ENCODE data around the gene WDR1. TPM values are rescaled to one million over a fixed set of nuclear protein-coding genes. Genes with fewer than 3 reads are reported as not detected.

Gene WDR1
- total and polyA plus RNA-seq, 4 donors: 159 to 593 (median 273) TPM

DNA sequence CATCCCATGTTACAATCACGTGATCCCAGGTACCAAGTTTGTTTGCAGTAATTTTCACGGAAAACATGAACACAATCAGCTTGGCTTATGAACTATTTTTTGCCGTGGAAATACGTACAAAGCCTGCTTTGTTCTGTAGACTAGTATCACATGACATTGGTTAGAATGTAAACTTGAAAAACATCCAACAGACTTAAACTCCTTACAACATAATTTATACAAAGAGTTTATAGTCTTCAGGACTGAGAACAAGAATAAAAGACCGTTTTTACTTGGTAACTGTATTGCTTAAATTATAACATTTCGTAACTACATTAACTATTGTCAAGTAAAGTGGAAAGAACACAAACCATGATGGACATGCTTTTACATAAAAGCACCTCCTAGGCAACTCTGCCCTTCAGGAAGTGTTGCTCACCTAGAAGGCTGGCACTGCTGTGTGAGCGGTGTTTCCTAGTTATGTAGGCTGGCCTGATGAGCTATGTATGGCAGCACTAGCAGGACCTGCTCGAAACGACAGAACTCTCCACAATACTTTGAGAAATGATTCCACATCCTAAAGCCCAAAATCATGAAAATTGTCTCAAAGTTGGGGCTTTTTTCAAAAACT is 41.8 kb upstream of the WDR1 start:
- H3K9me3 ChIP-seq (ENCODE audit: control insufficient read depth, low read length): no peaks in the 10 kb centered on the region
- WGBS, 2 donors: 49 to 50% methylated on average over 9 of the region's 9 CpGs
- H3K27ac ChIP-seq (ENCODE audit: low read depth in 1 of 2, low read length in 2 of 2): no peak overlapping the region
- H3K36me3 ChIP-seq (ENCODE audit: control insufficient read depth in 1 of 2, insufficient read depth in 2 of 2, low read length in 1 of 2): no peaks in the 10 kb centered on the region
- H3K27me3 ChIP-seq (ENCODE audit: control insufficient read depth in 1 of 2, insufficient read depth in 2 of 2, low read length in 1 of 2): no peaks in the 10 kb centered on the region
- no peaks in the 10 kb centered on the region for H3K4me1 ChIP-seq (ENCODE audit: control insufficient read depth in 1 of 2, insufficient read depth in 2 of 2, low read length in 2 of 2)
- DNase-seq (no peak), ATAC-seq (ENCODE audit: low FRiP score) (no peak)
- intact Hi-C loops (cut with DNase I): loop anchor here (5.0 kb wide), 2 partner anchors 244 to 389 kb away; no protein-coding TSS in a partner anchor
- H3K4me3 ChIP-seq (ENCODE audit: low read length in 2 of 2): no peak overlapping the region

GRCh38 chr4:10157478-10158332 is 41.1 kb upstream of the WDR1 start:
- ATAC-seq (ENCODE audit: low FRiP score): peak; percentile 75
- DNase-seq: no peak
- Histone ChIP-seq H3K9me3 (ENCODE audit: control insufficient read depth, low read length) (no peaks in the 10 kb centered on the region), H3K4me1 (ENCODE audit: control insufficient read depth in 1 of 2, insufficient read depth in 2 of 2, low read length in 2 of 2) (no peaks in the 10 kb centered on the region), H3K27ac (ENCODE audit: low read depth in 1 of 2, low read length in 2 of 2) (no peak overlapping the region), H3K4me3 (ENCODE audit: low read length in 2 of 2) (no peak overlapping the region), H3K27me3 (ENCODE audit: control insufficient read depth in 1 of 2, insufficient read depth in 2 of 2, low read length in 1 of 2) (no peaks in the 10 kb centered on the region), H3K36me3 (ENCODE audit: control insufficient read depth in 1 of 2, insufficient read depth in 2 of 2, low read length in 1 of 2) (no peaks in the 10 kb centered on the region)
- 22 to 28% methylated on average over 8 of the region's 8 CpGs for WGBS, 2 donors
- intact Hi-C loops (cut with DNase I): loop anchor here (5.0 kb wide), 2 partner anchors 245 to 390 kb away; no protein-coding TSS in a partner anchor

DNA sequence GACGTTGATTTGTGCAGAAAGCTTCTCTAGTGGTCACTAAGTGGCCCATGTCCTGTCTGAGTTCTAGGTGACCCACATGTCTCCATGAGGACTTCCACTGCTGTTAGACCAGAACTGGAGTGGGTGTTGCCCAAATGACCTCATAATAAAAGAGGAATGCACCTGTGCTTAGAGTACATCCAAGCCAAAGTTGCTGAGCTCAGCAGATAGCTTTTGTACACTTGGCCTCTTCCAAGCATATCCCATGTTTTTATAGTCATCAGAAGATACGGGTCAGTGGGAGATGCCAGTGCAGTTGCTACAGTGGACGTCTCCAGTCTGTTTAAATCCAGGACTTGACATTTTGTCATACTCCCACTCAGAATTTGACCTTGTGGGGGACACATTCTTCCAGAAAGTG is 37.6 kb upstream of the WDR1 start:
- no peak overlapping the region for H3K27ac ChIP-seq (ENCODE audit: low read depth in 1 of 2, low read length in 2 of 2)
- H3K4me3 ChIP-seq (ENCODE audit: low read length in 2 of 2): no peak overlapping the region
- DNase-seq (no peak), ATAC-seq (ENCODE audit: low FRiP score) (no peak)
- H3K9me3 ChIP-seq (ENCODE audit: control insufficient read depth, low read length): no peaks in the 10 kb centered on the region
- no peaks in the 10 kb centered on the region for H3K27me3 ChIP-seq (ENCODE audit: control insufficient read depth in 1 of 2, insufficient read depth in 2 of 2, low read length in 1 of 2)
- H3K4me1 ChIP-seq (ENCODE audit: control insufficient read depth in 1 of 2, insufficient read depth in 2 of 2, low read length in 2 of 2): no peaks in the 10 kb centered on the region
- WGBS, 2 donors: 73 to 86% methylated on average over 3 of the region's 3 CpGs
- intact Hi-C loops (cut with DNase I): no loop called here
- H3K36me3 ChIP-seq (ENCODE audit: control insufficient read depth in 1 of 2, insufficient read depth in 2 of 2, low read length in 1 of 2): no peaks in the 10 kb centered on the region

GRCh38 chr4:10153161-10153560 is 36.6 kb upstream of the WDR1 start:
- ATAC-seq (ENCODE audit: low FRiP score): no peak
- Histone ChIP-seq H3K27me3 (ENCODE audit: control insufficient read depth in 1 of 2, insufficient read depth in 2 of 2, low read length in 1 of 2) (no peaks in the 10 kb centered on the region), H3K4me3 (ENCODE audit: low read length in 2 of 2) (no peak overlapping the region), H3K9me3 (ENCODE audit: control insufficient read depth, low read length) (no peaks in the 10 kb centered on the region), H3K36me3 (ENCODE audit: control insufficient read depth in 1 of 2, insufficient read depth in 2 of 2, low read length in 1 of 2) (no peaks in the 10 kb centered on the region), H3K27ac (ENCODE audit: low read depth in 1 of 2, low read length in 2 of 2) (no peak overlapping the region), H3K4me1 (ENCODE audit: control insufficient read depth in 1 of 2, insufficient read depth in 2 of 2, low read length in 2 of 2) (no peaks in the 10 kb centered on the region)
- 89 to 95% methylated on average over 1 of the region's 1 CpG for WGBS, 2 donors
- intact Hi-C loops (cut with DNase I): no loop called here
- DNase-seq: no peak

DNA sequence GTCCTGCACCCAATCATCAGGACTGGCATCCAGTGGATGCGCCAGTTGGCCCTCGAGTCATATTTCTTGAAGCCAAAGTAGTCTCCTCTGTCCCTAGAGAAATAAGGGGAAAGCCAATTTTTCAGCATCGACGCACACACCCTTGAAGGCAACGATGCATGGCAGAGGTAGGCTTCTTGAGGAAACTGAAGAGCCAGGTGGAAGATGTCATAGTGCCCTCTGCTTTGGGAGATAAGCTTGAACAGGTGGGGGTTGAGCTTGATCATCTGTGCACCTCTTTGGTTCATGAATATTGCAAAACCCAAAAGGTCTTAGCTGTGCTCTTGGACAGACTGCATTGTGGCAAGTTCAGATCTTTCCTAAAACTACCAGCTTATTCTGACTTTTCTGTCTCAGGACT is 34.6 kb upstream of the WDR1 start:
- WGBS, 2 donors: 93 to 96% methylated on average over 5 of the region's 5 CpGs
- Histone ChIP-seq H3K4me3 (ENCODE audit: low read length in 2 of 2) (no peak overlapping the region), H3K4me1 (ENCODE audit: control insufficient read depth in 1 of 2, insufficient read depth in 2 of 2, low read length in 2 of 2) (no peaks in the 10 kb centered on the region), H3K9me3 (ENCODE audit: control insufficient read depth, low read length) (no peaks in the 10 kb centered on the region), H3K36me3 (ENCODE audit: control insufficient read depth in 1 of 2, insufficient read depth in 2 of 2, low read length in 1 of 2) (no peaks in the 10 kb centered on the region), H3K27me3 (ENCODE audit: control insufficient read depth in 1 of 2, insufficient read depth in 2 of 2, low read length in 1 of 2) (no peaks in the 10 kb centered on the region), H3K27ac (ENCODE audit: low read depth in 1 of 2, low read length in 2 of 2) (no peak overlapping the region)
- DNase-seq (no peak), ATAC-seq (ENCODE audit: low FRiP score) (no peak)
- intact Hi-C loops (cut with DNase I): no loop called here

- Histone ChIP-seq H3K36me3 (ENCODE audit: control insufficient read depth in 1 of 2, insufficient read depth in 2 of 2, low read length in 1 of 2) (no peaks in the 10 kb centered on the region), H3K9me3 (ENCODE audit: control insufficient read depth, low read length) (no peaks in the 10 kb centered on the region), H3K4me3 (ENCODE audit: low read length in 2 of 2) (no peak overlapping the region), H3K27me3 (ENCODE audit: control insufficient read depth in 1 of 2, insufficient read depth in 2 of 2, low read length in 1 of 2) (no peaks in the 10 kb centered on the region), H3K4me1 (ENCODE audit: control insufficient read depth in 1 of 2, insufficient read depth in 2 of 2, low read length in 2 of 2) (no peaks in the 10 kb centered on the region), H3K27ac (ENCODE audit: low read depth in 1 of 2, low read length in 2 of 2) (no peak overlapping the region)
- intact Hi-C loops (cut with DNase I): no loop called here
- no peak for ATAC-seq (ENCODE audit: low FRiP score)
- 74 to 84% methylated on average over 4 of the region's 4 CpGs for WGBS, 2 donors
- DNase-seq: no peak
These were observed 28.4 kb upstream of the WDR1 start for GRCh38 chr4:10144966-10145365.

GRCh38 chr4:10144479-10144878 is 27.9 kb upstream of the WDR1 start:
- ATAC-seq (ENCODE audit: low FRiP score): no peak
- no peak for DNase-seq
- H3K4me3 ChIP-seq (ENCODE audit: low read length in 2 of 2): no peak overlapping the region
- no peaks in the 10 kb centered on the region for H3K4me1 ChIP-seq (ENCODE audit: control insufficient read depth in 1 of 2, insufficient read depth in 2 of 2, low read length in 2 of 2)
- no peaks in the 10 kb centered on the region for H3K27me3 ChIP-seq (ENCODE audit: control insufficient read depth in 1 of 2, insufficient read depth in 2 of 2, low read length in 1 of 2)
- H3K27ac ChIP-seq (ENCODE audit: low read depth in 1 of 2, low read length in 2 of 2): no peak overlapping the region
- intact Hi-C loops (cut with DNase I): no loop called here
- H3K36me3 ChIP-seq (ENCODE audit: control insufficient read depth in 1 of 2, insufficient read depth in 2 of 2, low read length in 1 of 2): no peaks in the 10 kb centered on the region
- no peaks in the 10 kb centered on the region for H3K9me3 ChIP-seq (ENCODE audit: control insufficient read depth, low read length)

GRCh38 chr4:10143171-10143570 is 26.6 kb upstream of the WDR1 start:
- DNase-seq: no peak
- WGBS, 2 donors: 81 to 85% methylated on average over 6 of the region's 6 CpGs
- Histone ChIP-seq H3K4me1 (ENCODE audit: control insufficient read depth in 1 of 2, insufficient read depth in 2 of 2, low read length in 2 of 2) (no peaks in the 10 kb centered on the region), H3K9me3 (ENCODE audit: control insufficient read depth, low read length) (no peaks in the 10 kb centered on the region), H3K36me3 (ENCODE audit: control insufficient read depth in 1 of 2, insufficient read depth in 2 of 2, low read length in 1 of 2) (no peaks in the 10 kb centered on the region), H3K27ac (ENCODE audit: low read depth in 1 of 2, low read length in 2 of 2) (no peak overlapping the region), H3K27me3 (ENCODE audit: control insufficient read depth in 1 of 2, insufficient read depth in 2 of 2, low read length in 1 of 2) (no peaks in the 10 kb centered on the region), H3K4me3 (ENCODE audit: low read length in 2 of 2) (no peak overlapping the region)
- intact Hi-C loops (cut with DNase I): no loop called here
- no peak for ATAC-seq (ENCODE audit: low FRiP score)
